NCI-H446 (cell line): ENCODE data around the gene TMEM198.

Source experiments
- DNase-seq, 2 experiments: peaks; one replicate each; lab custom pipeline; 2025; lab: John Stamatoyannopoulos, UW

Gene TMEM198

GRCh38 chr2:219545943-219546352 lies 2.1 kb downstream of the TMEM198 start:
- DNase-seq, result no peak

- DNase-seq, result no peak
Measured at GRCh38 chr2:219547621-219548020, 3.8 kb downstream of the TMEM198 start.

GRCh38 chr2:219548990-219549389 lies 5.2 kb downstream of the TMEM198 start:
- DNase-seq, result no peak

GRCh38 chr2:219549619-219550018 lies 5.8 kb downstream of the TMEM198 start:
- no peak for DNase-seq

- DNase-seq, result no peak
Measured at GRCh38 chr2:219551441-219552381, 7.9 kb downstream of the TMEM198 start.

- DNase-seq, result peak in 1 of 2 experiments; percentile 80
Measured at GRCh38 chr2:219552382-219553167, 8.7 kb downstream of the TMEM198 start.

- no peak for DNase-seq
Measured at GRCh38 chr2:219553168-219553417, 9.3 kb downstream of the TMEM198 start.

- no peak for DNase-seq
Measured at GRCh38 chr2:219553463-219553963, 9.7 kb downstream of the TMEM198 start.

- DNase-seq, result no peak
Measured at GRCh38 chr2:219554350-219554749, 10.5 kb downstream of the TMEM198 start.

- no peak for DNase-seq
Measured at GRCh38 chr2:219555956-219556355, 12.1 kb downstream of the TMEM198 start.

- no peak for DNase-seq
Measured at GRCh38 chr2:219556413-219556812, 12.6 kb downstream of the TMEM198 start.

- no peak for DNase-seq
Measured at GRCh38 chr2:219557320-219557719, 13.5 kb downstream of the TMEM198 start.

- no peak for DNase-seq
Measured at GRCh38 chr2:219557791-219558785, 14.3 kb downstream of the TMEM198 start.

- DNase-seq, result no peak
Measured at GRCh38 chr2:219559156-219559915, 15.5 kb downstream of the TMEM198 start.

- no peak for DNase-seq
Measured at GRCh38 chr2:219560037-219560892, 16.4 kb downstream of the TMEM198 start.

- no peak for DNase-seq
Measured at GRCh38 chr2:219560893-219561178, 17.0 kb downstream of the TMEM198 start.

- no peak for DNase-seq
Measured at GRCh38 chr2:219561179-219562048, 17.6 kb downstream of the TMEM198 start.

GRCh38 chr2:219562049-219563020 lies 18.5 kb downstream of the TMEM198 start:
- no peak for DNase-seq
